Measurements from ENCODE around the gene GPLD1.

GPLD1 gene

GRCh38 chr6:24458941-24459340 is 30.4 kb downstream of the GPLD1 start:
- Mint-ChIP-seq H3K4me1 (no peaks in the 10 kb centered on the region), H3K36me3 (ENCODE audit: low read depth) (no peaks in the 10 kb centered on the region), H3K27me3 (ENCODE audit: low read depth) (no peaks in the 10 kb centered on the region), H3K4me3 (no peak overlapping the region), H3K9me3 (no peaks in the 10 kb centered on the region), H3K27ac (no peak overlapping the region)
- no peak for TF ChIP-seq CTCF (IDR thresholded peaks at IDR 0.05; ENCODE audit: unreplicated experiment in 3 of 3)

- H3K27ac Mint-ChIP-seq = no peak overlapping the region
- H3K4me1 Mint-ChIP-seq = no peaks in the 10 kb centered on the region
- TF ChIP-seq CTCF (IDR thresholded peaks at IDR 0.05; ENCODE audit: unreplicated experiment in 3 of 3) = no peak
- H3K27me3 Mint-ChIP-seq (ENCODE audit: low read depth) = no peaks in the 10 kb centered on the region
- H3K9me3 Mint-ChIP-seq = no peaks in the 10 kb centered on the region
- H3K36me3 Mint-ChIP-seq (ENCODE audit: low read depth) = no peaks in the 10 kb centered on the region
- H3K4me3 Mint-ChIP-seq = no peak overlapping the region
Measured at GRCh38 chr6:24458134-24458533, 31.2 kb downstream of the GPLD1 start.

GRCh38 chr6:24455061-24455460 is 34.3 kb downstream of the GPLD1 start:
- H3K27me3 Mint-ChIP-seq (ENCODE audit: low read depth) = no peaks in the 10 kb centered on the region
- no peak overlapping the region for H3K27ac Mint-ChIP-seq
- no peaks in the 10 kb centered on the region for H3K9me3 Mint-ChIP-seq
- H3K4me1 Mint-ChIP-seq = no peaks in the 10 kb centered on the region
- H3K36me3 Mint-ChIP-seq (ENCODE audit: low read depth) = no peaks in the 10 kb centered on the region
- TF ChIP-seq CTCF (IDR thresholded peaks at IDR 0.05; ENCODE audit: unreplicated experiment in 3 of 3) = no peak
- no peak overlapping the region for H3K4me3 Mint-ChIP-seq

- TF ChIP-seq CTCF (IDR thresholded peaks at IDR 0.05; ENCODE audit: unreplicated experiment in 3 of 3) = no peak
- H3K4me1 Mint-ChIP-seq = no peaks in the 10 kb centered on the region
- H3K9me3 Mint-ChIP-seq = no peaks in the 10 kb centered on the region
- H3K36me3 Mint-ChIP-seq (ENCODE audit: low read depth) = no peaks in the 10 kb centered on the region
- no peak overlapping the region for H3K27ac Mint-ChIP-seq
- H3K4me3 Mint-ChIP-seq = no peak overlapping the region
- no peaks in the 10 kb centered on the region for H3K27me3 Mint-ChIP-seq (ENCODE audit: low read depth)
Measured at GRCh38 chr6:24454452-24454851, 34.9 kb downstream of the GPLD1 start.

GRCh38 chr6:24453921-24454320 is 35.5 kb downstream of the GPLD1 start:
- H3K27ac Mint-ChIP-seq = no peak overlapping the region
- H3K36me3 Mint-ChIP-seq (ENCODE audit: low read depth) = no peaks in the 10 kb centered on the region
- no peaks in the 10 kb centered on the region for H3K4me1 Mint-ChIP-seq
- H3K27me3 Mint-ChIP-seq (ENCODE audit: low read depth) = no peaks in the 10 kb centered on the region
- no peaks in the 10 kb centered on the region for H3K9me3 Mint-ChIP-seq
- TF ChIP-seq CTCF (IDR thresholded peaks at IDR 0.05; ENCODE audit: unreplicated experiment in 3 of 3) = no peak
- H3K4me3 Mint-ChIP-seq = no peak overlapping the region

GRCh38 chr6:24451581-24452388 is 37.6 kb downstream of the GPLD1 start:
- no peak for TF ChIP-seq CTCF (IDR thresholded peaks at IDR 0.05; ENCODE audit: unreplicated experiment in 3 of 3)
- Mint-ChIP-seq H3K4me1 (no peaks in the 10 kb centered on the region), H3K4me3 (no peak overlapping the region), H3K27ac (no peak overlapping the region), H3K36me3 (ENCODE audit: low read depth) (no peaks in the 10 kb centered on the region), H3K9me3 (no peaks in the 10 kb centered on the region), H3K27me3 (ENCODE audit: low read depth) (peaks cover under 1% of the 10 kb centered on the region)
